ENCODE data around the gene SLFN12L. TPM values are rescaled to one million over a fixed set of nuclear protein-coding genes. Genes with fewer than 3 reads are reported as not detected.

The SLFN12L gene
- total RNA-seq, 4 donors from 2014 or later: 0.32 to 1.7 (median 1.0) TPM

- H3K9me3 ChIP-seq: no peaks in the 10 kb centered on the region
- peaks cover 6 to 15% (median 7%) of the 10 kb centered on the region in 4 donors for H3K4me1 ChIP-seq
- H3K27ac ChIP-seq (replicated peaks in 1 of 4): no peak overlapping the region
- no peaks in the 10 kb centered on the region for H3K36me3 ChIP-seq
- TF ChIP-seq CTCF (IDR thresholded peaks at IDR 0.05) (no peak), EP300 (IDR thresholded peaks at IDR 0.05) (no peak), POLR2AphosphoS5 (IDR thresholded peaks at IDR 0.05) (no peak), POLR2A (IDR thresholded peaks at IDR 0.05; ENCODE audit: low read depth) (no peak)
- intact Hi-C loops (cut with DNase I): loop anchor here (10.0 kb wide), 1 partner anchor 194 kb away; the partner anchor contains the start of gene SLFN5
- no peaks in the 10 kb centered on the region for H3K27me3 ChIP-seq
- no peak for DNase-seq (ENCODE audit: extremely low spot score)
- no peak overlapping the region for H3K4me3 ChIP-seq
Measured at GRCh38 chr17:35438433-35438832, 99.0 kb downstream of the SLFN12L start.

- peaks cover 0 to 4% (median 0%) of the 10 kb centered on the region in 4 donors for H3K36me3 ChIP-seq
- intact Hi-C loops (cut with DNase I): loop anchor here (5.0 to 10.0 kb wide), 2 partner anchors 61 to 188 kb away; partner anchors contain the start of genes SLFN11 and SLFN5
- peak overlapping the region; percentile 57 to 69 (median 60) for H3K4me3 ChIP-seq
- DNase-seq (ENCODE audit: extremely low spot score): no peak
- peaks cover 20 to 29% (median 22%) of the 10 kb centered on the region in 4 donors for H3K4me1 ChIP-seq
- peak overlapping the region; percentile 83 to 86 (median 85) for H3K27ac ChIP-seq (replicated peaks in 1 of 4)
- H3K27me3 ChIP-seq: no peaks in the 10 kb centered on the region
- WGBS: 8% methylated on average over 17 of the region's 19 CpGs
- TF ChIP-seq CTCF (IDR thresholded peaks at IDR 0.05) (peak in 2 of 3 experiments; percentile 5 to 19), POLR2AphosphoS5 (IDR thresholded peaks at IDR 0.05) (peak; percentile 36 to 40), EP300 (IDR thresholded peaks at IDR 0.05) (no peak)
- H3K9me3 ChIP-seq: no peaks in the 10 kb centered on the region
Measured at GRCh38 chr17:35433075-35433894, 104.2 kb downstream of the SLFN12L start.

- Histone ChIP-seq H3K4me1 (peaks cover 20 to 29% (median 22%) of the 10 kb centered on the region in 4 donors), H3K27me3 (no peaks in the 10 kb centered on the region), H3K9me3 (no peaks in the 10 kb centered on the region), H3K4me3 (peak within 1 kb of the TSS; percentile 57 to 69 (median 60)), H3K36me3 (peaks cover 0 to 4% (median 0%) of the 10 kb centered on the region in 4 donors), H3K27ac (replicated peaks in 1 of 4) (peak within 1 kb of the TSS; percentile 83 to 86 (median 85))
- WGBS: 13% methylated on average over 22 of the region's 22 CpGs
- TF ChIP-seq EP300 (IDR thresholded peaks at IDR 0.05): no peak
- TF ChIP-seq POLR2A (IDR thresholded peaks at IDR 0.05; ENCODE audit: low read depth): no peak
- peak; percentile 60 to 69 for TF ChIP-seq POLR2AphosphoS5 (IDR thresholded peaks at IDR 0.05)
- intact Hi-C loops (cut with DNase I): loop anchor here (5.0 to 10.0 kb wide), 2 partner anchors 60 to 188 kb away; partner anchors contain the start of genes SLFN11 and SLFN5
- no peak for DNase-seq (ENCODE audit: extremely low spot score)
Measured at GRCh38 chr17:35432176-35433074, 105.1 kb downstream of the SLFN12L start, which contains the start of gene SLFN12. TSS of gene SLFN12 (minus strand) at chr17:35432500. CDS start at chr17:35423028, 9,472 bp downstream.

GRCh38 chr17:35429702-35430101 lies 107.8 kb downstream of the SLFN12L start:
- no peak overlapping the region for H3K4me3 ChIP-seq
- peaks cover 0 to 4% (median 0%) of the 10 kb centered on the region in 4 donors for H3K36me3 ChIP-seq
- no peaks in the 10 kb centered on the region for H3K27me3 ChIP-seq
- WGBS: 88% methylated on average over 2 of the region's 2 CpGs
- DNase-seq (ENCODE audit: extremely low spot score): no peak
- H3K4me1 ChIP-seq: peaks cover 20 to 29% (median 22%) of the 10 kb centered on the region in 4 donors
- intact Hi-C loops (cut with DNase I): loop anchor here (5.0 to 10.0 kb wide), 2 partner anchors 57 to 185 kb away; partner anchors contain the start of genes SLFN11 and SLFN5
- no peak overlapping the region for H3K27ac ChIP-seq (replicated peaks in 1 of 4)
- H3K9me3 ChIP-seq: no peaks in the 10 kb centered on the region
- TF ChIP-seq EP300 (IDR thresholded peaks at IDR 0.05) (no peak), POLR2AphosphoS5 (IDR thresholded peaks at IDR 0.05) (no peak), CTCF (IDR thresholded peaks at IDR 0.05) (no peak)
